WERI-Rb-1 (cell line): ENCODE data around the gene MAST3.

Experiments
- DNase-seq: peaks from one replicate; pipeline ENCODE4 v3.0.0-alpha.2; 2020
- H3K27ac ChIP-seq: fragments of 250-450 bp; sonication (Bioruptor Pico); 2 replicates; pipeline ENCODE4 v1.5.1; 2020; ENCODE audit warnings: mild to moderate bottlenecking, moderate library complexity
- H3K27me3 ChIP-seq: fragments of 250-450 bp; sonication (Bioruptor Pico); 2 replicates; pipeline ENCODE4 v1.5.1; 2021; ENCODE audit warnings: mild to moderate bottlenecking, low read depth, moderate library complexity; ENCODE audit not compliant: insufficient read depth, severe bottlenecking
- H3K36me3 ChIP-seq: fragments of 250-450 bp; sonication (Bioruptor Pico); 2 replicates; pipeline ENCODE4 v1.5.1; 2020; ENCODE audit warnings: mild to moderate bottlenecking, moderate library complexity
- H3K4me3 ChIP-seq: 2 replicates; pipeline ENCODE4 v1.5.1; 2011; ENCODE audit warnings: low read depth, mild to moderate bottlenecking, control low read depth, low read length
- H3K9me3 ChIP-seq: fragments of 250-450 bp; sonication (Bioruptor Pico); 2 replicates; pipeline ENCODE4 v1.5.1; 2021; ENCODE audit warnings: mild to moderate bottlenecking, moderate library complexity; ENCODE audit not compliant: severe bottlenecking
- CTCF ChIP-seq: IDR thresholded peaks from 2 replicates; pipeline ENCODE4 v1.5.1; 2011; ENCODE audit warnings: low read depth, mild to moderate bottlenecking, control low read depth, inconsistent platforms, low read length

MAST3 gene

GRCh38 chr19:18117364-18117691 lies 19.8 kb downstream of the MAST3 start:
- TF ChIP-seq CTCF: no peak
- H3K4me3 ChIP-seq: peak overlapping the region; percentile 11
- H3K27me3 ChIP-seq: no peaks in the 10 kb centered on the region
- no peaks in the 10 kb centered on the region for H3K9me3 ChIP-seq
- H3K27ac ChIP-seq: peak overlapping the region; percentile 21
- peaks cover 10% of the 10 kb centered on the region for H3K36me3 ChIP-seq
- DNase-seq: no peak

GRCh38 chr19:18117692-18118378 lies 20.3 kb downstream of the MAST3 start:
- Histone ChIP-seq H3K36me3 (peaks cover 12% of the 10 kb centered on the region), H3K27ac (peak overlapping the region; percentile 83), H3K4me3 (peak overlapping the region; percentile 58), H3K9me3 (no peaks in the 10 kb centered on the region), H3K27me3 (no peaks in the 10 kb centered on the region)
- peak; percentile 89 for DNase-seq
- peak; percentile 23; the same call in 1 of the 2 replicates for TF ChIP-seq CTCF

GRCh38 chr19:18118420-18119012 lies 20.9 kb downstream of the MAST3 start:
- Histone ChIP-seq H3K27me3 (no peaks in the 10 kb centered on the region), H3K27ac (peak overlapping the region; percentile 83), H3K9me3 (no peaks in the 10 kb centered on the region), H3K36me3 (peaks cover 18% of the 10 kb centered on the region), H3K4me3 (peak overlapping the region; percentile 58)
- TF ChIP-seq CTCF: no peak
- no peak for DNase-seq

GRCh38 chr19:18119013-18119716 lies 21.6 kb downstream of the MAST3 start:
- no peak for DNase-seq

GRCh38 chr19:18119717-18120105 lies 22.1 kb downstream of the MAST3 start:
- no peaks in the 10 kb centered on the region for H3K27me3 ChIP-seq
- no peaks in the 10 kb centered on the region for H3K9me3 ChIP-seq
- no peak for TF ChIP-seq CTCF
- DNase-seq: no peak
- H3K27ac ChIP-seq: no peak overlapping the region
- no peak overlapping the region for H3K4me3 ChIP-seq
- peaks cover 26% of the 10 kb centered on the region for H3K36me3 ChIP-seq

More at GRCh38 chr19:18119013-18119716, 21.6 kb downstream of the MAST3 start:
- Histone ChIP-seq H3K27ac (no peak overlapping the region), H3K4me3 (no peak overlapping the region), H3K36me3 (peaks cover 21% of the 10 kb centered on the region), H3K27me3 (no peaks in the 10 kb centered on the region), H3K9me3 (no peaks in the 10 kb centered on the region)
- TF ChIP-seq CTCF: no peak
